Left hindlimb (tissue), 1 donor: ENCODE measurements around the gene BABAM2.

Experiments
- DNase-seq: peaks from one replicate; pipeline ENCODE4 v3.0.0-alpha.2; 2018

BABAM2 gene

DNA sequence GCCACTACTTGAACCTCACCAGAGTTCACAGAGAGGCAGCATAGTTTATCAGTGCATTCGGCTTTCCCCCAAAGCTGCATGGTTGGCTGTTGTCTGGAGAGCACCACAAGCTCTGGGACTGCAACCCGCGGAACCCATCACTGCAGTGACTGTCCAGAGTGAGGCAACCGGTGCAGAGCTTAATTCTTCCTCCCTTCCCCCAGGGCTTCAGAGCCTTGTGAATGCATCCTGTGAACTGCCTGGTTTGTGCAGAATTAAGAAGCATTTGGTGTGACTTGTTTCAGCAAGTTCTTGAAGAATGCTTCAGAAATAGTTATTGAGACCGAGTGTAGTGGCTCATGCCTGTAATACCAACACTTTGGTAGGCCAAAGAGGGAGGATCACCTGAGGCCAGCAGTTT lies 402.9 kb downstream of the BABAM2 start:
- DNase-seq, result no peak

DNA sequence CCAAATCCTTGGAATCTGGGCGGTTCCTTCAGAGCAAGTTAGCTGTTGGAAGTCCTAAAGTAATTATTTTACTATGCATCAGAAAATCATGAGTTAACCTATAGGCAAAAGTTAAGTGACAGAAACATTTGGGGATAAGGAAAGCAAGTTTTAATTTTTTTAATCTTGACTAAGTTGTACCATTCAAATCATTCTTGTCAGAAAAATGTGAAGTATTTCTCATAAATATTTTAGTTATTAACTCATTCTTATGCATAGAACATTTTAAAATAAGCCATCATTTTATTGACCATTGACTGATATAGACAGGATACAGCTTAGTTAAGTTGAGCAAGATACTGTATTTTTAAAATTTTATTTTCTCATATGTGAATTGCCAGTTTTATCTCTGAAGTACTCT lies 403.9 kb downstream of the BABAM2 start:
- DNase-seq, result no peak

DNA sequence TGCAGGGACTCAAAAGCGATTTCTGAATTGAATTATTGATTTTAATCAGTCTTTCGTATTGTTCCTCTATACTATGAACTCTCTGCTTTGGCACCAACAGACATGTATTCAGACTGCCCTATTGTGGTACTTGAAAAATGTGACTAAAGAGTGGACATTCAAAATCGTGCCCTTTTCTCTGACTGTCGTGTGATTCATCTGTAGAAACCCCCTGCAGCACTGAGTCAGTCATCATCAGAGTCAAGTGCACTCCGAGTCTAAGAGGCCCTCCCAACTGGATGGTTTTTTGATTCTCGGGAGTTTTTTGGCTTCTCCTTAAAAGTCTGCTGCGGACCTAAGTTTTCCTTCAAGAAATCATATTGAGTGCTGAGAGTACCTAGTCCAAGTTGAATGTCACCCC lies 405.7 kb downstream of the BABAM2 start:
- DNase-seq, result no peak

DNA sequence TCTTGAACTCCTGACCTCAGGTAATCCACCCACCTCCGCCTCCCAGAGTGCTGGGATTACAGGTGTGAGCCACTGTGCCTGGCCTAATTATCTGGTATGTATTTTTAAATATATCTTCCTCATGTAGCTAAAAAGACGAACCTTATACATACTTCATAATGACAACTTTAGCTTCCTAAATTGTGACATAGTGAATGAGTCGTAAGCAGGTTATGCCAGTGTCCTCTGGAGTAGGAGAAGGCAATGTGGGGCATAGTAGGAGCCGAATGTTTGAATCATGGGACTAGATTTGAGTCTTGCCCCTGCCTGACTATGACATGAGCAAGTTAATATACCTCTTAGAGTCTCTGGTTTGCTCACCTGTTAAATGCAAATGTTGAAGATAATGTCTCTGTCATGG lies 406.4 kb downstream of the BABAM2 start:
- DNase-seq, result no peak

DNA sequence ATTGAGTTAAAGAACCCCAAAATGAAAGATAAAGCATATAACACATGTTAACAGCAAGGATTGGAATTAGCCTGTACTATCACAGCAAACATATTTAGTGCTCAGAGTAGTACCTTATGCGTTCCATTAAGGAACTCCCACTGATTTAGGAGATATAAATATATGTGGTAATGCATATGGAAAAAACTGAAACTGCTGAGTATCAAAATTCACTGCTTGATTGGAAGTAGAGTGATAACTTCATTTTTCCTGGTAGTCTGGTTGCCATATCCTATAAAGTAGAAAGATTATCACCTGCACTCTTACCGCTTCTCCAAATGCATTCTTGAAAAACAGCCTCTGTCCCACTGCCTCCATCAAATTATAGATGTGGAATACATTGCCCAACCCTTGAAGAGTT lies 407.0 kb downstream of the BABAM2 start:
- no peak for DNase-seq

DNA sequence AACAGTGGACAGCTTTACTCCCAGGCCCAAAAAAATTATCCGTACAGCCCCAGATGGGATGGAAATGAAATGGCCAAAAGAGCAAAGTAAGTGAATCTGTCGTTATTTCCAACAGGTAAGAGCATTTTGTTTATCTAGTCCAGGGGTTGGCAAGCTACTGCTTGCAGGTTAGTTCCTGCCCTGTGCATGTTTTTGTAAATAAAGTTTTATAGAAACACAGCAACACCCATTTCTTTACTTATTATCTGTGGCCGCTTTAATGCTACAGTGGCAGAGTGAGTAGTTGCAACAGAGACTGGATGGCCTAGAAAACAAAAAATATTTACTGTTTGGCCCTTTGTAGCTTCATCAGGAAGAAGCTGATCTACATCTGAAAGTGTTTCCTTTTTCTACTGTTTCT lies 407.9 kb downstream of the BABAM2 start:
- DNase-seq, result no peak

DNA sequence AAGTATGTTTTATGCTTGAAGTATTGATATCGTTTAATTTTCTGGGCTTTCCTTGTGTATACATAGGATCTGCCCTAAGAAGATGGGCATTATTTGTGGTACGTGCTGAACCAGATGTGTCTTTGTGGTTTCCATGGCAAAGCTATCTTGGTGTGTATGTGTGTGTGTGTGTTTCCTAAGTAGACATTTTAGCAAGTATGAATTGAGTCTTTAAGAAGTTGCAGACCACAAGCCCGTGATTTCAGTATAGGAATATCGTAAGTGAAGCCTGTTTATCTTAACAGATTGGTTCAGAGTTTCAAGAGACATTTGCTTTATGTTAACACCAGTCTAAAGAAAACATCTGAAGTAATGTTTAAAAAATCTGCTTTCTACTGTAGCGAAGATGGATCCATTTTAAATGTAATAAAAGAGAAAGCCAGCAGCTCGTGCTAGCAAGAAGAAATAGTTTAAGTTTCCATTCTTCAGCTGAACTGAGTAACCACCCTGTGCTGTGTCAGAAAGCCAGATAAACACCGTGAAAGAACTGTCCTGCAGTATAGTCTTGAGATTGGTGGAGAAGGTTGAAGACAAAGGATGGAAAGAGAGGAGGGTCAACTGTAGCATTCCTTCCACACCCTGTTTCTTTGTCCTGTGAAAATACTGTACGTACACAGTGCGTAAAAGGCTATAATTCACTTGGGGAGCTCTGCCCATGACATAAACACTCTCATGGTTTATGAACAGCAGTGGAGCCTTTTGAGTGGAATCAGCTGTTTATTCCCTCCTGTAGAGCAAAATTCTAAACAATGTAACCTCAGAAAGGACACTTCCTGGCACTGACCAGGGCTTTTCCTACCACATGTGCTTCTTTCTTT lies 410.2 kb downstream of the BABAM2 start:
- DNase-seq, result no peak

DNA sequence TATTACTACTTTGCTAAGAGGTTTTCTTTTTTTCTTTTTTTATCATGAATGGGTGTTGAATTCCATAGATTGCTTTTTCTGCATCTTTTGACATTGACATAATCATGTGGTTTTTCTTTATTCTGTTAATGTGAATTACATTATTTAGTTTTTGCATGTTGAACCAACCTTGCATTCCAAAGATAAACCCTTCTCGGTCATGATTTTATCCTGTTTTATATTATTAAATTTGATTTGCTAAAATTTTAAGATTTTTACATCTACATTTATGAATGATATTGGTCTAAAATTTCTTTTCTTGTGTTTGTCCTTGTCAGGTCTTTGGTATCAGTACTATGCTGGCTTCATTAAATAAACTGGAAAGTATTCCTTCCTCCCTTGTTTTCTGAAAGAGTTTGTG lies 414.7 kb downstream of the BABAM2 start:
- no peak for DNase-seq

DNA sequence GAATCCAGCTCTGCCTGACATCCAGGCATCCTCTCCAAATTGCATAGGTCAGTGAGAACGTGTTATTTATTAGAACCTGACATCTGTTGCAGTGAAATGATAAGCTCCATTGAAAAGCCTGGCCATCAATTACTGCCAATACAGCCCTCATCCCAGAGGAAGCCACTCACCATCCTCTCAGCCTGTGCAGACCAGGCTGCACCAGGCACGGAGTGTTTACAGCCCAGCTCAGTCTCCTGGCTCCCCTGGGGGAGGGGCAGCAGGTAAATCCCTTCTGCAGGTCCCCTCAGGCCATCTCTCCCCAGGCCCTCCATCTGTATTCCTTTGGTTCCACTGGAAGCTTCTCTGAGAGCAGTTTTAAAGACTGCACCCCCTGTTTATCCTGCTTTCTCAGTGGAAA lies 419.6 kb downstream of the BABAM2 start:
- DNase-seq, result no peak

DNA sequence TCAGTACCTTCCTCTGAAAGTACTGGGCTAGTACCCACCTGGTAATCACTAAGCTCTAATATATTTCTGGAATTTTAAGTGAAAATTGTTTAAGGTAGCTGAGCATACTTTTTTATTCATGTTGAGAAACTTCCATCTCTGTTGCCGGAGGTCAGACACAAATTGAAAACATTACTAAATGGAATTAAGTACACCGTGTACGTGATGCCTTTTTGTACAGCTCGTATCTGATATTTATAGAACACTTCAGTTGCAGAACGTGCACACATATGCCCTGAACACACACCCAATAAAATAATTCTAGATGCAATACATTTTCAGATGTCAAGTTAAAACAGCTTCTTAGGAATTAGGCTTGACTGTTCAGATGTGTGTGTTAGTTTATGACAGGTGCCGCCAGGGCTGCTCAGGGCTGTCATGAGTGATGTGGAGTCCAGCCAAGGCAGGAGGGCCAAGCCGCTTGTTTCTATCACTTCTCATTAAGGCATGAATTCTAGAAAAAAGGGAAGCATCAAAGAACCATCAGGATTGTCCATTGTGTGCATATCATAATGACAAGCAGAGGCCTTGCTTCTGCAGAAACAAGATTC lies 421.2 kb downstream of the BABAM2 start:
- no peak for DNase-seq

DNA sequence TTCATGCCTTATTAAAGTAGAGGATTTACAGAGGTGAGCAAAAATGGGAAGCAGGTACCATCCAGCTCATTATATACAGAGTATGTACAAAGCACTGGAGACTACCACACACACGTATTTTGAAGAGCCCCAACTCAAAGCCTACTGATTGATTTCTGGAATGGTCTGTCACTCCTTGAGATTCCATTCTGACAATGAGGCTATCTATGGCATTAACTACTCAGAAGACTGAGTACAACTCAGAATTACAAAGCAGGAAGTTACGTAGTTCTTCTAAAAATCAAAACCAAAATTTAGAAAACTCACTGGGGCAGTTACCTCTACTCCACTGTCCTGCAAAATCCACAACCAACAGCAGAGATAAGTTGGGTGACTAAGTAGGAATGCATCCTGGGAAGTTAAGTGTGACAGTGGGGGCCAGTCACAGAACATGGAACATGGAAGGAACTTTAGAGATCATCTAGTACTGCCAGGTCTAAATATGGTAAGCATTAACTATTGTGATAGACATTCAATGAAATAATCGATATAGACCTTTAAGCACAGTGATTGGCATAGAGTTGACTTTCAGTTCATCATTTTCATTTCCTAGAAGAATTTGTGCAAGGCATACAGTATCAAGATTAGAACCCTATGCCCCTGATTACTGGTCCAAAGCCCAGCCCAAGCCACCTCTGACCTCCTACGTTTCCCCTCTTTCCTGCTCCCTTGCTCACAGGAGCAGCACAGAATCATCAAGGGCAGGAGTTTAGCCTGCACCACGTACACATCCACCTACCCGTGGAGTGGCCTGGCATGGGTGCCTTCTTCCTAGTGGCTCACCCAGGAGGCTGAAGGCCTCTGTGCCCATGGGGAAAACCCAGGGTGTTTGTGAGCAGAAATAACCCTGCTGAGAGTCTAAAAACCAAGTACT lies 422.0 kb downstream of the BABAM2 start:
- no peak for DNase-seq

DNA sequence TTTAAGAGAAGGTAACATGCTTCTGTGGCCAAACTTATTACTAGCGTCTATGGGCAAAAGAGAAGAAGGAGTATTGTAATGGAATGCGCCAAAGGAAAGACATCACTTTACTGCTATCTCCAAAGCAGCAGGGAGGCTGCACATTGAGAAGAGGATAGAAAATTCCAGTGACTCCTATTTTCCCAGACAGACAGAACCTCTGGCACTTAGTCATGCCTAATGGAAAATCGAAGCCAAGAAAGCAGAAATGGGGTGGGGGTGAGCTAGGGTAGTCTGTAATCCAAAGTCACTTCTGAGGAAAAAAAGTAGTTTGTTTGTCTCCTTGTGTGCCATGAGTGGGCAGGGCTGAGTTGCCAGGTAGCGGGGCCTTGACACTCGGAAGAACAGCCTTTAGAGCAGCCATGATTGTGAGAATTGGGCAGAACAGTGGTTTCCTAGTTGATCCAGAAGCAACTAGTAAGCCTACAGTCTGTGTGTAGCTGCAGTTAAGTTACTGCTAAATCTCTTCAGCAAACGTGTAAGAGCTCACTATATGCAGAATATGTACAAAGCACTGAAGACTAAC lies 422.8 kb downstream of the BABAM2 start:
- no peak for DNase-seq

DNA sequence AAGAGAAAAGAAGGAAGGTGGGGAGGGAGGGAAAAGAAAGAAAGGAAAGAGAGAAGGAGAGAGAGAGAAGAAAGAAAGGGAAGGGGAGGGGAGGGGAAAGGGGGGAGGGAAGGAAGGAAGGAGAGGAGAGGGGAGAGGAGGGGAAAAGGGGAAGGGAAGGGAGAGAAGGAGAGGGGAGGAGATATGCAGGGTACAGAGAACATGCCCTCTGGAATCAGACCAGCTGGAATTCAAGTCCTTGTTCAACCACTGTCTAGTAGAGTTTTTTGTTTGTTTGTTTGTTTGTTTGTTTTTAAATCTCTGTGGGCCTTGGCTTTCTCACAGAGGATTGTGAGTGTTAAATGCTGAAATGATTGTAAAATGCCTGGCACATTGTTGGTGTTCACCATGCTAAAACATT lies 424.4 kb downstream of the BABAM2 start:
- DNase-seq, result no peak

DNA sequence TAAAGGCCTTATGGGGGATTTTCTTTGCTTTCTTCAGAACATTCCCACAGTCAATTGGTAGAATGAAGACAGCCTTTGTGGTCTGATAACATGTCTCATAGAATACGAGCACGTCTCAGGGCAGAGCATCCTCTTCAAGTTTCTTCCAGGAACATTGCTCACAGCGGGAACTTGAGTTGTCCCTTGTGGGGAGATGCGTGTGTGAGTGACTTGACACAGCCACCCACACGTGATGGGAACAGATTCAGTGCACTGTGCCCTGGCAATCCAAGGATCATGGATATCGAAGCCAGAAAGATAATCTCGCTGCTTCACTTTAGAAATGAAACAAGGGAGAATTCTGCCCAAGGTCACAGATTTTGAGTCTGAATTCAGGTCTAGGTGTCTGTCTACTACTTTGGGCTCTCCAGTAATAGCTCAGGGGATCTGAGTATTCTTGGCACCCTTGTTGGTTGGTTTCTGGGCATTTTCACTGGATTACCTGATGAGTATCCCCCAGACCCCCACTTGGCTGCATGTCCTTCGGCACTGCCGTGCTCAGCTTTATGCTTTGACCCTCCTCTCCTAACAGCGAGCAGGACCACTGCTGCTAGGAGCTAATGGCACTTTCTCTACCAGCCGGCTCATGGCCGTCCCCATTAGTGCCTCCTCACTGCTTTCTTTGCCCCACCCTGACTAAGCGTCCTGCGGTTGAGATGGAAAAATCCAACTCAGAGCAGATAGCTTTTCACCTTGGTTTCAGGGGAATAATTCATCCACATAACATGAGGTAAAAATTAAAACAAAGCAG lies 426.2 kb downstream of the BABAM2 start:
- no peak for DNase-seq

DNA sequence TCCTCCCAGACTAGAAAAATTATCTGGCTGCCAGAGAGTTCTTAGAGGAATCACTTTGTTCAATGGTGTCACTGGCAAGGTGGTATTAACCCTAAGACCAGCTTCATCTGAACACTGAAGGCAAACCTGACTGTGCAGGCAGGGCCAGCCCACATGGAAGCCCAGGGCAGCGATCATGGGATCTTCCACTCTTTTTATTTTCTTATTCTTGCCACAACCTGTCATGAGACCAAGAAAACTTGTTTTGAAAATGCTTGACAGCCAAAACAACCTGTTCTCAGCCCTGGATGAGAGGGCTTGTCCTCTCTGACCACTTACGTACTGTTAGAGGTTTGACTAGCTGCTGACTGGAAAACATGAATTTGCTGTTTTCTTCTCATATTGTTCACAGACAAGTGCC lies 426.9 kb downstream of the BABAM2 start:
- no peak for DNase-seq

DNA sequence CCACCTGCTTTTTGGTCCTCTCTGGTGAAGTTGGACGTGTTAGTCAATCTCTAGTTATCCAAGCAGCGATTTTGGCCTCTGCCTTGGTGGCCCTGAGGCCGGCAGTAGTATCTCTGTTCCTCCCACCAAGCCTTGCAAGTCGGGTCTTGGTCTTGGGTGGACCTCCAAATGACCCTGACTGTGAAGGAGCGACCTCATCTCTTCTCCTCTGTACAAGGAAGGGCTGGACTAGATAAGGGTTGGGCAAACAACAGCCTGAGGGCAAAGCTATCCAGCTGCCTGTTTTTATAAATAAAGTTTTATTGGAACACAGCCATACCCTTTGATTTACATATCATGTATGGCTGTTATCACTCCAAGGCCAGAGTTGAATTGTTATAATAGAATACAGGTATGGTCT lies 427.5 kb downstream of the BABAM2 start:
- DNase-seq, result no peak

DNA sequence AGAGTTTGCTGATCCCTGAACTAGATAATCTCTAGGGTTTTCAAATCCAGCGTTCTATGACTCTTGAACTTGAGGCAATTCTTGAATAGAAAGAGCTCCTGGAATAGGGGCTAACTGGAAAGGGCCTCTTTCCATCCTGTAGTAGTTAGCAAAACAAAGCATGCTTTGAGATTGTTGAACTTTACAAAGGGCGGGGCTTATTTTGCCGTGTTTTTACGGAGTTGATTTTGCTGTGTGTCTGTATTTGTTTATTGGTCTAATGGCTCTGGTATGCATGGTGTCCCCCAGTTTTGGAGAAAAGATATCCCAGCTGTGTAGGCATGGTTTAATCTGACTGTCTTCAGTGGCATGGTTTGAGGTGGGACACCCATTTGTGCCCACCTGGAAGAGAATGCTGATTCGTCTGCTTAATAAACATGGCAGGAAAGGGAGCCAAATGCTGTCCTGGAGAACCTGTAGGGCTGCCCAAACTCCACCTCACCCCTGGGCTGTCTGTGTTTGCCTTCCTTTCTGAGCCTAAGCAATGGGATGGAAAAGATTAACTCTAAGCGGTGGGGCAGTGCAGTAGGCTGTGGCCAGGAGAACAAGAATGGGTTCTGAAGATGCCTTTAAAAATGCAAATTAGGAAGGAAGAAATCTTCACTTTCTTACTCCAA lies 428.1 kb downstream of the BABAM2 start:
- no peak for DNase-seq

DNA sequence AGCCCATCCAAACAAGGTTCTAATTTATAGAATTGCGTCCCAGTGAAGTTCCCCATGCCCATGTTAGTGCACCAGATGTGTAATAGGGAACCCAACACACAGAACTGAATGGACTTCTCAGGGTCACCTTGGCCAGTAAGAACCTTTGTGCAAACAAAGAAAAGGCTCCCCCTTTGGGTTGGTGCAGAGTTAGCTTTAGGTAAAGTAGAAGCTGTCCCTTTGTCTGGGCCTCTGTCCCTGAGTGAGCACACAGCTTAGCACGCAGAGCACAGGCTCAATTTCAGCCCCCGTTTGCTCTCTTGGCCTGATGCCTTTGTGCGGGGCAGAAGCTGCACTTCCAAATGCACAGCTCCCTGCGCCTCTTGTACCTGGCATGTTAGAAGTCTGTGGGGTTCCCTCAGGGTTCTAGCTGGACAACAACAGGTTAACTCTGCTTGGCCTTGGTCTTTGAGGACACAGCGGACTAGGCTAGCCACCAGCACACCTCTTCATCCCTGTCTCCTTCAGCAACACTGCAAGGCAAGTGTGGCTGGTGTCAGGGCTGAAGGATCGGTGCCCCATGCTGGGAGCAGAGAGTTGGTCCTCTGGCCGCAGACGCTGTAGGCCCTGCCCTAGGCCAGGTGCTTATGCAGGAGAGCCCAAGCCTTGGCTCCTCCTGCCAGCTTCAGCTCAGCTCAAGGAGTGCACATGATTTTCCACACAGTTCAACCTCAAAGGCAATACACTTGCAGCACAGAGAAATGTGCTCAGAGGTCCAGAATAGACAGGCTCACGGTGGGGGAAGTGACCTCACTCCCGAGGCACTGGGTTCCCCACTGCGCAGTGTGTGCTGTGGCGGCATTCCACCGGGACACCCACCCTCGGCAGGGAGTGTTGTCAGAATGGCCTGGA lies 428.8 kb downstream of the BABAM2 start:
- DNase-seq, result no peak

DNA sequence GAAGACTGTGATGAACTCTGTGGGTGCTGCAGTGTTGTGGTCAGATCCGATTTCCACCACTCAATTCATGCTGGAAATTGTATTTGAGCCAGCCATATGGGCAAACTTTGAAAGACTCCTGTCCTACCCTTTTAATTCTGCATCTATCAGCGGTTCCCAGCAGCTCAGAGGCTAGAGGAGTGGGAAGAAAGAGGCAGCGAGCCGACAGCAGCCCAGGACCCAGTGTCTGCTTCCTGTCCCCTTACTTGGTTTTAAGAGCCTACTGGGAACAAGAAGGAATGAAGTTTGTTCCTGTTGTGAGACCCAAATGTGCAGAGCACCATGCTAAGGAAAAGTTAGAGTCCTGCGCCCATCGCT lies 429.5 kb downstream of the BABAM2 start:
- DNase-seq, result no peak

DNA sequence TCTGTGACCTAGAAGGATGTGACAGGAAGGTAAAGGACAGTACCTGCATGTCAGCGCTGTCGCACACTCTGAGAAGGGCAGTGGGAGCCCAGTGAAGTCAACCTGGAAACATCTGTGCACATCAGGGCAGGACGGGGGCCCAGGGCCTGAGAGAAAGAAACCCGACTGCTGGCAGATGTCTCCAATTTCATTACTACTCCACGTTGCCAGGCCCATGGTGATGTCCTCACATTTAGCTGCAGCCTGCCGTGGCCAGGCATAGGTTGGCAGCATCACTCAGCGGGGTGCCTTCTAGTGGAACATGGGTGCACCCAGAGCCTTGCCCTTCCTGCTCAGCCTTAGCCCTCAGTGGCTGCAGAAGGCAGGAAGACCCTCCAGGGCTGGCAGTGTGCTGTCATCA lies 429.8 kb downstream of the BABAM2 start:
- DNase-seq, result no peak

DNA sequence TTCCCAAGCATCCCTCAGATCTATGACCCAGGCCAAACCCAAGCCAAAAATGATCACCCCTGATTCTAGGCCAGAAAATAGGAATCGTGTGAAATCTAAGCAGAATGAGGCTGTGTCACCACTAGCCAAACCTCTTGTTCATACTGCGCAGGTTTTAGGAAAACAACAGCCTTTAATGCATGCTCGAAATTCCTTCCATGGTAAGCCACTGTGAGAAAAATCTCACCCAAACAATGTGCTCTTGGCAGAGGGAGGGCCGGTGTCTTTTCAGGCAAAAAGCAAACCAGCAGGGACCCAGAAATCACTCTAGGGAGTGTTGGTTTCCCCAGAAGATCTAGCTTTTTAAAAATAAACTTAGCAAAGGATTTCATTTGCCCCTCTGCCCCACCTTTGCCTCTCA lies 430.9 kb downstream of the BABAM2 start:
- no peak for DNase-seq
